HG03280 (cell line): ENCODE measurements around the gene IFNL4.
"Not testable (repeated sequence)": the region's sequence is repeated elsewhere in the genome, so short reads cannot be mapped to it uniquely, and the experiment has no call there.

ENCODE experiments used
- ATAC-seq: cut with Tn5 transposase; IDR thresholded peaks from one replicate; pipeline ENCODE4 v1.9.1; 2021; ENCODE audit warnings: mild to moderate bottlenecking, moderate library complexity; ENCODE audit not compliant: unreplicated experiment

IFNL4 gene

DNA sequence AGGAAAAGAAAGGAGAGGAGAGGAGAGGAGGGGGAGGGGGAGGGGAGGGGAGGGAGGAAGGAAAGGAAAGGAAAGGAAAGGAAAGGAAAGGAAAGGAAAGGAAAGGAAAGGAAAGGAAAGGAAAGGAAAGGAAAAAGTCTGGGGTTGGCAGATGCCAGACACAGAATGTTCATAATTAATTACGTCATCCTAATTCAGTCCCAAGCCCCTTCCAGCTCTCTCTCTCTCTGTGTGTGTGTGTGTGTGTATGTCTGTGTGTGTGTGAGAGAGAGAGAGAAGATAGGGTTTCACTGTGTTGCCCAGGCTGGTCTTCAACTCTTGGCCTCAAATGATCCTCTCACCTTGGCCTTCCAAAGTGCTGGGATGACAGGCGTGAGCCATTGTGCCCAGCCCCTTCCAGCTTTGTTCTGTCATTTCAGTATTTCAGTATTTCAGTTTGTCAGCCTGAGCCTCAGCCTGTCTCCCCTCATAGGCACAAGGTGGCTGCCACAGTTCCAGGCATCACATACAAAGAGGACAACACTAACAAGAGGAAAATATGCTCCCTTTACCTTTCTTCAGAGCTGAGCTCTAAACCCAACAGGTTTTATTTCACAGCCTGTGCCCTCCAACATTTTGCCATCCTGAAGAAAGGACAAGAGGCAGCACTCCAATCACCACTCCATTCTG, 18.4 kb downstream of the IFNL4 start:
- ATAC-seq = no peak

DNA sequence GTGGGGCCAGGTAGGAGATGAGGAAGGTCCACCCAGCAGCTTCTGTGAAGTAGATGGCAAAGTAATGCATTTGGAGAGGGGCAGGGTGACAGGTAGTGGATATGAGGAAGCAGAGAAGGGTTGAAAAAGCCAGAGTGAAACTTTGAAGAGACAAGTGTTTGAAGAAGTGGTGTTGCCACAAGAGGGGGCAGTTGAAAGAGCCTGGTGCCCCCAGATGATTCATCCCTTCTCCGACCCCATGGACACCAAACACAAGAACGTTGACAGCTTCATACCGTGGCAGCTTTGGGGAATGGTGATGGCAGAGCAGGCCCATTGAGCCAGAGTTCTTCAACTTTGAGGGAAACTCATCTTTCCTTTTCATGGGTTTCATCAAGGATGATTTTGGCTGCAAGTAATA, 23.7 kb downstream of the IFNL4 start:
- no peak for ATAC-seq

DNA sequence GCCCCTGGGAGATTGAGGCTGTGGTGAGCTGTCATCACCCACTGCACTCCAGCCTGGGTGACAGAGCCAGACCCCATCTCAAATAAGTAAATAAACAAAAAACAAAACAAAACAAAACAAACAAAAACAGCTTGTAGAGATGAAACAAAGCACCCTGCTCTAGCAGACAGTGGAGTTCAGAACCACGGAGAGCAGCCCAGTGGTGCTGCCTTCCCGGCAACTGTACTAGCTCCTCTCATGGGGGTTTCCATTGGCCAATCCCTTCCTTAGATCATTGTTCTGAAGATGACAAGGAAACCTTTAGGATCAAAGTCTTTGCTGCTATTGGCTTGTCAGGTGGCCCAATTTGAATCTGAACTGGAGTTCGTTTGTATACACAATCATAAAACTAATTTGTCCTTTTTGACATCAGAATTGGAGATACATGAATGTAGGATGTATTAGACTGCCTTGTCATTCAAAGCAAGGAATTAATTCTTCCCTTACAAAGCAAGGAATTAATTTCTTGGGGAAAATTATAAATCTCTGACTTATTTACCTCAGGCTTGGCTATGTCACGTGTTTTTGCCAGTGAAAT, 24.9 kb downstream of the IFNL4 start:
- ATAC-seq = no peak

DNA sequence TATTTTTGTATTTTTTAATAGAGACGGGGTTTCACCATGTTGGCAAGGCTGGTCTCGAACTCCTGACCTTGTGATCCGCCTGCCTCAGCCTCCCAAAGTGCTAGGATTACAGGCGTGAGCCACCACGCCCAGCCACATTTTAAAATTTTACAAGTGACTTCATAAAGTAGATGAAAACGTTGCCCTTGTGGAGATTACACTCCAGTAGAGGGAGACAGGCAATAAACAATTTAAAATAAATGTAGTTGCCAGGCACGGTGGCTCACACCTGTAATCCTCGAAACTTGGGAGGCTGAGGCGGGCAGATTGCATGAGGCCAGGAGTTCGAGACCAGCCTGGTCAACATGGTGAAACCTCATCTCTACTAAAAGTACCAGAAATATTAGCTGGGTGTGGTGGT, 29.5 kb downstream of the IFNL4 start:
- ATAC-seq = not testable (repeated sequence)

DNA sequence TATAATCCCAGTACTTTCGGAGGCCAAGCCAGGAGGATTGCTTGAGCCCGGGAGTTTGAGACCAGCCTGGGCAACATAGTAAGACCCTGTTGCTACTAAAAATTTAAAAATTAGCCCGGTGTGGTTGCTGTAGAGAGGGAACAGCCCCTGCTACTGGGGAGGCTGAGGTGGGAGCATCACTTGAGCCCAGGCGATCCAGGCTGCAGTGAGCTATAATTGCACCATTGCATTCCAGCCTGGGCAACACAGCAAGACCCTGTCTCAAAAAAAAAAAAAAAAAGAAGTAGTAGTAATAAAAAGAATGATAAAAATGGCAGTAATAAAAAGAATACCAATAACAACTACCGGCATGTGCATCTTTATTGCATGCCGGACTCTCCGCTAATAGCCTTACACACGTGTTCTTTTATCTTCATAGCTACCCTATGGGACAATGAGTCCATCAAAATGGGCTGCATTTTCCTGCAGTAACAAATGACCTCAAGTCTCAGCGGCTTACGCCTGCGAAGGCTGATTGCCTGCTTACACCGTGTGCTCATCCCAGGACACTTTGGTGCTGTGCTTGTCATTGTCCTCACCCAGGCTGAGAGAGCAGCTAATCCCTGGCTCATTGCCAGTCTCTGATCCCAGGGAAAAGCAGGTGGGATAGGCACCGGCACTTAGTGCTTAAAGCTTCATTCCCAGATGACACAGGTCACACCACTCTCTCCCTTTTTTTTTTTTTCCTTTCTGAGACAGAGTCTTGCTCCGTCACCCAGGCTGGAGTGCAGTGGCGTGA, 30.2 kb downstream of the IFNL4 start:
- ATAC-seq = no peak

DNA sequence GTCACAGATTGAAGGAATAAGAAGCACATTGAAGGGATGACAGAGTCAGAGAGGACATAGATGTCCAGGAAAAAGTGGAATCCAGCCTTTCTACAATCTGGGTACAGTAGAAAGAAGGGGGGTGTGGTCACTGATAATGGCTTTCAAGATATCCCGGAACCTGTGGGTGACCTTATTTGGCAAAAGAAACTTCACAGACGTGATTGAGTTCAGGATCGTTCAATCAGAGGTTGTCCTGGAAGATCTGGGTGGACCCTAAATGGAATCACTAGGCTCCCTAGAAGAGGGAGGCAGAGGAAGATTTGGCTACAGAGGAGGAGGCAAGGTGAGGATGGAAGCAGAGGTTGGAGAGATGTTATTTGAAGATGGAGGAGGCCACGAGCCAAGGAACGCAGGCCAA, 31.6 kb downstream of the IFNL4 start:
- ATAC-seq = no peak

DNA sequence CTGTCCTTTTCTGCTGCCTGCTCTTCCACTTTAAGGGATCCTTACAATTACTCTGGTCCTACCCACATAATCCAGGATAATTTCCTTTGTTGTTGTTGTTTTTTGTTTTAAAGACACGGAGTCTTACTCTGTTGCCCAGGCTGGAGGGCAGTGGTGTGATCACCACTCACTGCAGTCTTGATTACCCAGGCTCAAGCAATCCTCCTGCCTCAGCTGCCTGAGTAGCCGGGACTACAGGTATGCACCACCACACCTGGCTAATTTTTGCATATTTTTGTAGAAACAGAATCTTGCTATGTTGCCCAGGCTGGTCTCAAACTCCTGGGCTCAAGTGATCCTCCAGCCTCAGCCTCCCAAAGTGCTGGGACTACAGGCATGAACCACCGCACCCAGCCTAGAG, 33.3 kb downstream of the IFNL4 start:
- not testable (repeated sequence) for ATAC-seq

DNA sequence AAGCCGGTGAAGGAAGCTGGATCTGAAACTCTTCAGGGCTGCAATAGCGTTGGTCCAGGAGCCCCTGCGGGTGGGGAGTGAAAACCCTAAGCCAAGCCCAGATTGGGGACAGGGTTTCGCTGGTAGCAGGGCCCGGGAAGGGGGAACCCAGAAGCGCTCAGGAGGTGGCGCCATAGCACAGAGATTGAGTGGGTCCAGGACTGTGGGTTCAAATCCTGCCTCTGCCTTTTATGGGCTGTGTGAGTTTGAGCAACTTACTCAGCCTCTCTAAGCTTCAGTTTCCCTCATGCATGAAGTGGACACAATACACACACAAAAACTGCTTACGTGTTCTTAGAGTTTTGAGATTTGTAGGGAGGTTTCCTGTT, 36.3 kb downstream of the IFNL4 start:
- ATAC-seq = no peak

DNA sequence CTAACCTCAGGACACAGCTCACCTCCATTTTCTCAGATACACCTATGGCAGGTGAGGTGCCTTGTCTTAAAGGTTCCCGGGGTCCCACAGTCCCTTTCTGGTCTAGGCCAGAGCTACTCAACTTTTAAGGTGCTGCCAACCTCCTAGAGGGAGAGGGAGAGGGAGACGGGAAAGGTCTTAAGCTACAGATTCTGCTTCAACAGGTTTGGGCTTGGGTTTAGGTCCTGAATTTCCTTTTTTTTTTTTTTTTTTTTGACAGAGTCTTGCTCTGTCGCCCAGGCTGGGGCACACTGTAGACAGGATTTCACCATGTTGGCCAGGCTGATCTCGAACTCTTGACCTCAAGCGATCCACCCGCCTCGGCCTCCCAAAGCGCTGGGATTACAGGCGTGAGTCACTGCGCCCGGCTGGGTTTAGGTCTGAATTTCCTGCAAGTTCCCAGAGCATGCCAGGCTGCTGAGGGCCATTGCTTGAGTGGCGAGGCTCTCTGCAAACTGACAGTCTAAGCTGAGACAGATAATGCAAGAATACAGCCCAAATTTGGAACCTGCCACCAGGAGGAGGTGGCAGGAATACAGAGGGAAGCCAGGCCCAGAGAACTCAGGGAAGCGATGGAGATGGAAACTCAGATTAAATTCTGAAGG, 36.8 kb downstream of the IFNL4 start:
- ATAC-seq = no peak

DNA sequence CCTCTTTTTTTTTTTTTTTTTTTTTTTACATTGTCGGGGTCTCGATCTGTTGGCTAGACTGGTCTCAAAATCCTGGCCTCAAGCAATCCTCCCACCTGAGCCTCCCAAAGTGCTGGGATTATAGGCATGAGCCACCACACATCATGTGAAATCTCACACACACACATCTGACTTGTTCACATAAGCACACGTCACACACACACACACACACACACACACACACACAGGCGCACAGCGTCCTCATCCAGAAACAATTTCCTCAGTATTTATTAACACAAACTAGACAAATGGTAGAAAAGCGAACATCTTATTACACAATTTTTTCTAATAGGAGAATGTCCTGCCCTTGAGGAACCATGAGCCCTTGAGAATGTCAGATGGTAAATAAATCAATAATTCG, 39.5 kb downstream of the IFNL4 start:
- no peak for ATAC-seq

DNA sequence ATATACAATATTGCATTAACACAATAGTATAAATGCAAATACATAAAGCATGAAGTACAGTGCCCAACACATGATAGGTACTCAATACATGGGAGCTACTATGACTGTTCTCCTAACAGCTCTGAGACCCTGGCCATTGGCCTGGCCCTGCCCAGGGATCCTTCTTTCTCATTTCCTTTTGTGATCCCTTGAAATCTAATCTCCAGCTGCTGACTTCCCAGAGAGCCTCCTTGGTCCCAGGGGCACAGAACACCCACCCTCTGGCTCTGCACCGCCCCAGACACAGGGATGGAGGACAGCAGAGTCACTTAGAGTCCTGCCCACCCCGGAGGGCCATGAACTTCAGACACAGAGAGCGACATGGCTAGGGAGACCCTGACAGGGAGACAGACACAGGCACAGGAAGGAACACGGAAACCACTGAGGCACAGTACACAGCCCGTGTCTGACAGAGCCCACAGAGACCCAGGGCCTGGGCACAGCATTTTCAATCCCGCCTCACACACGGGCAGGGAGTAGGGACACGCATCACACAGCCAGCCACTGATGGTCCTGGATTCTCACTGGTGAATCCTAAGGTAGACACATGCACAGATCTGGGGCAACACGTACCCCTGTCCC, 40.4 kb downstream of the IFNL4 start:
- no peak for ATAC-seq

DNA sequence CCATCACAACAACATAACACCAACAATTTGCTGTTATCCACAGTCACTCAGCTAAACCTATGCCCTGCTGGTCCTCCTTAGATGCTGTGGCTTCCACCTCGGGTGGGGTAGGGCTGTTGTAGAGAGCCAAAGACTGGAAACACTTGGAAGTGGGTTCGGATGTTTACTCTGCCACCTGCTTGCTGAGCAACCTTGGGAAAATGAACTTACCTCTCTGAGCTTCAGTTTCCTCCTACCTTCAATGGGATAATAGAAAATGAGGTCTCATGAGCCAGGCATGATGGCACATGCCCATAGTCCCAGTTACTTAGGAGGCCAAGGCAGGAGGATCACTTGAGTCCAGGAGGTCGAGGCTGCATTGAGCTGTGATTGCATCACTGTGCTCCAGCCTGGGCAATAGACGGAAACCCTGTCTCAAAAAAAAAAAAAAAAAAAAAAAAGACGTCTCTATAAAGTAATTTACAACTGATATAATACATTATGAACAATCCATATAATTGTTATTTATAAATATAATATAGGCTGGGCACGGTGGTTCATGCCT, 41.3 kb downstream of the IFNL4 start:
- no peak for ATAC-seq

DNA sequence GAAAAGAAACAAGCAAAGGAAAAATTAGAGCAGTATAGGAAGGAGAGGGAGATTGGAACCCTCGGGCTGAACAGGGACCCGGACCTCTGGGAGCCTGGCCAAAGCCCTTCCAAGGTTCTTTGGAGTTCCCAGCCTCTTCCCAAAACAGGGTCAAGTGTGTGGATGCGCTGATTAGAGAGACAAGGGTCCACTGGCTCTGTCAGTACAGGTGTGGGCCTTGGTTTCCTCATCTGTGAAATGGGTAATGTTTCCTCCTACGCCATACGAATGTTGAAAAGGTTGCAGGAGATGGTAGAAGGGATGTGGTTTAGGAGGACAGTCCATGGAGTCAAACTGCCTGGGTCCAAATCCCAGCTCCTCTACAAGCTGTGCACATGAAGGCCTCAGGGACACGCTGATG, 42.5 kb downstream of the IFNL4 start:
- ATAC-seq = no peak

DNA sequence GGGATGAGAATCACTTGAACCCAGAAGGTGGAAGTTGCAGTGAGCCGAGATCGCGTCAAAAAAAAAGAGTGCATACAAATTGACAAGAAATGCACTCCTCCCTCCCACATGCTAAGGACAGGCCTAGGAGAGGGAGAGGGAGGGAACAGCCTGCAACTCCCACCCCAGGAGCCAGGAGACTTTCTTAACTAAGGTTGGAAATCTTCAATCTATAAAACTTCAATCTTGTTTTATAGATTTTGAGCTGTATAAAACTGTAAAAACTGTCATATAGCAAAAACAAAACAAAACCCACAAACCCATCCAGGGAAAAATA, 43.2 kb downstream of the IFNL4 start:
- no peak for ATAC-seq

DNA sequence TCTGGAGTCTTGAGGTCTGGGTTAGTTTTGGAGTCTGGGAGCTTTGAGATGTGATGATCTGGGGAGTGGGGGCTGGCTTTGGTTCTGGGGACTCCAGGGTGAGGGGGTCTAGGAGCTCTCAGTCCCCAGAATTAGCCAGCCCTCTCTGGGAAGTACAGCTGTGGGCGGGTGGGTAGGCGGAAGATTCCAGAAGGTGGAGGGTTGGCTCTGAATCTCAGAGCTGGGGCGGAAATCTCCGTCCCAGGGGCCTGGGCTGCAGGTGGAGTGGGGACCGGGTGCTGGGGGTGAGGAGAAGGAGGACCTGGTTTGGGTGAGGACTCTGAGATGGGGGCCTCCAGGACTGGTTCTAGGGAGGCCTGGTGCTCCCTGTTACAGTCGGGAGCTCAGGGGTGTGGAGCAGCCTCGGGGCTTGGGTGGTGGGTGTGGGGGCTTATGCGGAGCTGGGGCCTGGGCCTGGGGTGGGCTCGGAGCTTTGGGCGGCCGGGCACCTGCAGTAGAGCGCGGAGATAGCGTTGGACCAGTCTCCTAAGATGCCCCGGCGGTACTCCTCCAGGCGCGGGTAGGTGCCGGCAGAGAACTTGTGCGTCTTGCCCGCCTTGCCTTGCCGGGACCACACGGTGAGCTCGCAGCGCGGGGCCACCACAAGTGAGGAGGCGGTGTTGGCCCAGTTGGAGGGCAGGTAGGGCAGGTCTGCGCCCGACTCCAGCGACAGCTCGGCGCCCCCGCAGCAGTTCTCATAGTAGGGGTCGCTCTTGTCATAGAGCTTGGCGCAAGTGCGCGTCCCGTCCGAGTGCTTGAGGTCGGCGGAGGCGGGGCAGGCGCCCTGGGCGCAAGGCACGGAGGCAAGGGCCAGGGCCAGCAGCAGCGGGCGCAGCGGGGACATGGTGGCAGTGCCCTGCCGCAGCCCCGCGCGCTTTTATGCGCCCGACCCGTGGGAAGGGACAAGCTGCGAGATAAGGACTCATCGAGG, 45.0 kb downstream of the IFNL4 start, which contains the start of gene SYCN:
Gene SYCN (minus strand): TSS at position 892 of the 970 bp plus-strand sequence. CDS start 9 bp downstream, at position 883.
- no peak for ATAC-seq

DNA sequence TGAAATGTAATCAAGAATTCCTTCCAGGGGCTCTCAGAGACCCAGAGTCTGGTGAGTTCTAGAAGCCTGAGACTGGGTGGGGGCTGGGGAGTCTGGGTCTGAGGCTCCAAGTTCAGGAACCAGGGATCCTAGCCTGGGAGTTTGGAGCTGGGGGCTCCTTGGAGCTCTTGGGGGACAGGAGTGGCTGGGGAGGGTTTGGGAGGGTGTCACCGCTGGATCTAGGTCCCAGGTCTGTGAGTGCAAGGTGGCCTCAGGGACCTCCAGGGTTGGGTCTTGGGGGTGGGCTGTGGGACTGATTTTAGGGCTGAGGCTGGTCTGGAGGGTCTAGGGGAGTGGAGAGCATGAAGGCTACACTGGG, 45.7 kb downstream of the IFNL4 start:
- no peak for ATAC-seq

DNA sequence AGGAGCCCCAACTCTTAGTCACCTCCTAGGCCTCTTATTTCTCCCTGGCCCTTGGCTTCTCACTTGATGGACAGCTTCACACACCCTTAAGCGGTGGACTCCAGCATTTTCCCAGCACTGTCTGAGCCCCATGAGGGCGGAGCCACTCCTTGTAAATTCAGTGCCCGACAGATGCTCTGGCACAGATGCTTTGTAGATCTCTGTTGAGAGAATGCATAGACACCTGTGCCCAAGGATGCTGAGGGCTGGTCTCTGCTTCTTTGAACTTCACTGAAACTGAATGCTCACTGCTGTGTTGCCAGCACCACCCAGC, 47.9 kb downstream of the IFNL4 start:
- ATAC-seq = no peak

DNA sequence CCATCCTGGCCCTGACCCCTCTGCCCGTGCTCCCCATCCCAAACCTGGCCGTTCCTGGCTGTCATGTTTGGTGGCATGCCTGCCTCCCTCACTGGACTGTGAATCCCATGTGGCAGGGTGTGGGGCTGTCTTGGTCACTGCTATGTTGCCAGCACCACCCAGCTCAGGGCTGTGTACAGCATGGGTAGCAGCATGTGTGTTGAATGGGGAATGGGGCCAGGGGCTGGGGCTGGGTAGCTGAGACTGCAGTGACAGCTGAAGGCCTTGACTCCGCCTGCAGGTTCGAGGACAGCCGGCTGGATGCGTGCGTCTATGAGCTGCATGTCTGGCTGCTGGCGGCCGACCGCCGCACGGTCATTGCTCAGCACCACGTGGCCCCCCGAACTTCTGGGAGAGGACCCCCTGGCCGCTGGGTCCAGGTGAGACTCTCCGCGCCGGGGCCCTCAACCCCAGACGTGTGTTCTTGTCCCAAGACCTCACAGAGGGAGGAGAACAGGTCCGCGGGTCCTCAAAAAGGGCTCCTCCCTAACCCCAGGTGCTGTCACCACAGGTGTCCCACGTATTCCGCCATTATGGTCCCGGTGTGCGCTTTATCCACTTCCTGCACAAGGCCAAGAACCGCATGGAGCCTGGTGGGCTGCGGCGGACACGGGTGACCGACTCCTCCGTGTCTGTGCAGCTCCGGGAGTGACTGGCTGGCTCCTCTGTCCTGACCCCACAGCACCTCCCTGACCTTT, 48.4 kb downstream of the IFNL4 start:
- no peak for ATAC-seq

DNA sequence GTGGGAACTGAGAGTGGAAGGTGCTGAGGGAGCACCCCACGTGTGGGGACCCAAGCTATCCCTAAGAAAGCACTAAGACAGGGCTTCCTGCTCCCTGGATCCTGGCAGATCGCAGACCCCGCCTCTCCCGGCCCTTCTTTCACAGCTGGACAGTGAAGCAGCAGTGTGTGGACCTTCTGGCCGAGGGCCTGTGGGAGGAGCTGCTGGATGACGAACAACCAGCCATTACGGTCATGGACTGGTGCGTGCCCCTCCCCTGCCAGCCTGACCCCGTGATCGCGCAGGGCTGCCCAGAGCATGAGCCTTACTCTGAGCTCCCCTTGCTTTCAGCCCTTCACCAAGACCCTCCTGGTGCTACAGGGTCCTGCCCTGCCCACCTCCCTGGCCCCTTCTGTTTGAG, 49.6 kb downstream of the IFNL4 start:
- no peak for ATAC-seq

DNA sequence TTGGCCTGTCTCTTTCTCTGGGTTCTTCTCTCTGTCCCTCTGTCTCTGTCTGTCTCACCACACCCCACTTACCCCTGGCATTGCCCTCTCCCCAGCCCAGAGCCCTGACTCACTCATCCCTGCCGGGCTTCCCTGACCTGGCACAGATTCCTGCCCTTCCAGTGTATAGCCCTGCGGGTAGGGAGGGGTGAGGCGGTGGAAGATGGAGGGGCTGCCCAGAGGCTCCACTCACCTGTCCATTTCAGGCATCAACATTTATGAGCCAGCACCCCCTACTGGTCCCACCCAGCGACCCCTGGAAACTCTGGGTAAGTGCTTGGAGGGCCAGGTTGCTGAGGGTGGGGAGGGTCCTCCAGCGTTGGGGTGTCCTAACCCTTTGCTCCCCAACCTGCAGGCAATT, 50.8 kb downstream of the IFNL4 start:
- no peak for ATAC-seq
